HG03457 (cell line): ENCODE measurements around the gene PUM2.

Source experiments
- ATAC-seq: cut with Tn5 transposase; IDR thresholded peaks from one replicate; pipeline ENCODE4 v1.9.1; 2021; ENCODE audit warnings: moderate number of reproducible peaks; ENCODE audit not compliant: unreplicated experiment

The PUM2 gene

DNA sequence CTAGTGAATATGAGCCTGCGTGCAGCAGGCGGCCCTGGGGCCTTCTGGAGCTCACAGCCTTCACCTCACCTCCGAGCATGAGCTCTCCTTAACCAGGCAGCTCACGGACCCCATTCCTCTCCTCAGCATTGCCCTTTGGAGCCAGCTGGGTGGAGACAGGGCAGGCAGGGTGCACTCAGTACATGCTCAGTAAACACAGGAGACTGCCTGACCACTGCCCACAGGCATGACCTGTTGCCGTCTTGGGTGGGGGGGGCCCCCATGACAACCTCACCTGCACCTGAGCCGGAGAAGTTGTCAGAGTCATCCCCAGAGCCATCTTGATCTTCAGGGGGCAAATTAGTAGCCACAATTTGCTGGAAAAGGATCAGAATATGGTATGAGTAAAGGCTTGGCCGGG is 145.6 kb downstream of the PUM2 start:
- no peak for ATAC-seq

GRCh38 chr2:20203521-20204225 is 147.0 kb downstream of the PUM2 start:
- ATAC-seq: no peak

GRCh38 chr2:20203072-20203471 is 147.6 kb downstream of the PUM2 start:
- no peak for ATAC-seq

GRCh38 chr2:20201671-20202070 is 149.0 kb downstream of the PUM2 start:
- no peak for ATAC-seq

GRCh38 chr2:20200697-20201555 is 149.7 kb downstream of the PUM2 start:
- no peak for ATAC-seq

DNA sequence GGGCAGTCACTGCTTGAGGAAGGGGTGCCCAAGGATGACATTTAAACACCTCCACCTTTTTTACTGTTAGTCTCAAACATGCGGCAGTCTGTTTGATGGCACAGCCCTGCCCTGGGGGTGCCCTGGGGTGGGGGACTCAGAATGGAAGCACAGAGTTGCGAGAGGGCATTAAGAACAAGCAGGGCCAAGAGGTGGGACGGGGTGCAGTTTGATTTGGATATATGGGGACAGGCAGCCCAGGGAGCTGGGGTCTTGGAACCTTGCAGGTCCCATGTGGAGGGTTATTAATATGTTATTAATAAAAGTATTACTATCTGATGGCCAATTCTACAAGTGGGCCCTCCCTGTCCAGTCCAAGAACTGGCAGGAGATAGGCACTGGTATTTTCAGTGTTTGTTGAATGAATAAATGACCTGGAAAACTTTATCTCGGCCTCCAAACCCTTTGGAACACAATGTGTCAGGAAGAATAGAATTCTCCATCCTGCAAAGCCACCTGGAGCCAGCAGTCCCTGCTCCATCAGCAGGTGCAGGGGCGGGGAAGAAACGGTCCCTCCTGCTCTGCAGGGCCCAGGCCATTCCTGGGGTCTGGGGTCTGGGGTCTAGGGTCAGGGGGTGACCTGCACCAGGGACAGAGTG is 150.9 kb downstream of the PUM2 start:
- ATAC-seq: no peak

DNA sequence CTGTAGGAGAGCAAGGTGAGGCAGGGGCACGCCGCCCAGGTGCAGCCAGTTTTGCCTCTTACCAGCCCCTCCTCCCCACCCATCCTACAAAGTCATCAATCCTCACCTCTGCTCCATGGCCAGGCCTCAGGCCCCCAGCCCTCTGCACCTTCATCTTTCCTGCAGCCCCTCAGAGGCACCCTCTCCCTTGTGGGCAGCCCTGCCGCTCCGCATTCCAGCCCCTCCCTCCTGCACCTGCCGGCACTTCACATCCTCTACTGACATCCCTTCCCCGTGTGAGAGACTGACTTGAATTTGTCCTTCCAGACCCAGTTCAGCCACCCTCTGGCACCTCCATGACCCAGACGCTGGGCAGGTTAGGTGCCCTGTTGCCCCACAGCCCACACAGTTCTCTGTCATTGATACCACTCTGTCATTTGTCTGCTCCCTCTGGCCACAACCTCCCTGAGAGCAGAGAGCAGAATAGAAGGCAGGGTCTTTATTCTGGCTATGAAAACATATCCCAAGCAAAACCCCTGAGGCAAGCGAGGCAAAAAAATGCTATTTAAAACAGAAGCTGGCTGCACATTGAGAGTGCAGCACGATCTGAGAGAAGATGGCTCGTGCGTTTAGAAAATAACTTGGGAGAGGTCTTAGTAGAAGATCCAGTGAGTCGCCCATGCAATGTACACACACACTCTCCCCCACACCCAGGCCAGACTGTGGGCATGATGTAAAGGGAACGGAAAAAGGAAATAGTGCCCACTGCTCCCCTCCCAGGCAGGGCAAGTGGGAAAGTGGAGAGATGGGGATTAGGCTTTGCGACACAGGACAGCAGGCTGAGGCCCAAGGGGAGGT is 151.6 kb downstream of the PUM2 start:
- no peak for ATAC-seq
